Measurements from ENCODE around the gene BRAP. TPM values are rescaled to one million over a fixed set of nuclear protein-coding genes. Genes with fewer than 3 reads are reported as not detected.
A peak's percentile ranks its signal among the peaks of the same experiment; 100 is the strongest.
"Not testable (repeated sequence)": the region's sequence is repeated elsewhere in the genome, so short reads cannot be mapped to it uniquely, and the experiment has no call there.

The BRAP gene
- total RNA-seq, 1 donor from 2014 or later, result 20.0 TPM

DNA sequence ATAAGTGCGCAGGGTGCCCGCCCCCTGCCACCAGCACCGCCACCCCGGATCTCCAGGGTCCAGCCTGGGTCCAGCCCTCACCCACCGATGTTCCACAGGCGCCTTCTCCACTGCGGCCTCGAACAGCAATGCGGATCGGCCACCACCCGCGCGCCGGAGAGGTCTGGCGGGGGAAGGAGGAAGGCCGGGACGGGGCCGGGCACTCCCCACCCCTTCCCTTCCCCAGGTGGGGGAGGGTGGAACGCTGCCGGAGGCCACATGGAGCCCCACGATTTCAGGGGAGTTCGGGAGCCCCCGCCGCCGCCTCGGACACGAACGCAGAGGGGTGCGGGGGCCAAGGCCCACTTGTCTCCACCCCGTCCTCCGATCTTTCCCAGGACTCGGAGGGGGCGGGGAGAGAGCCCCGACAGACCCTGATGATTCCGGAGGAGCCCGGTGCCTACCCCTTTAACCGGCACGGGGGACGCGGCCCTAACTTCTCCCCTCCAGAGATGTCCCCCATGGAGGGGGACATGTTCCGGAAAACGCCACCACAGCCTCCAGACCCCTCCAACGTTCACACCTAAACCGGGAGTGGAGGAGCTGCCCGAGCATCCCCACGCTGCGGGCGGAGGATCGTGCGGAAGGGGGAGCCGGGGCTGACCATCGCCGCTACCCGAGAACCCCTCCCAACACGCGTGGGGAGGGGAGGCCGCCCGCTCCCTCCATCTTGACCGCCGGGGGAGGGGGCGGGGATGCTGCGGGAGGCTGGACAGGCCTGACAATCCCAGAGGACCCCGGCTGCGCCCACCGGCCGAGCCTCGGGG lies 87.7 kb downstream of the BRAP start:
- Mint-ChIP-seq H3K27ac (ENCODE audit: unreplicated experiment) (peak overlapping the region; percentile 74), H3K4me1 (peaks cover 38% of the 10 kb centered on the region), H3K36me3 (ENCODE audit: low read depth) (no peaks in the 10 kb centered on the region), H3K4me3 (peak overlapping the region; percentile 100), H3K27me3 (ENCODE audit: low read depth) (peaks cover 3% of the 10 kb centered on the region), H3K9me3 (no peaks in the 10 kb centered on the region)
- TF ChIP-seq, protein P1, sequence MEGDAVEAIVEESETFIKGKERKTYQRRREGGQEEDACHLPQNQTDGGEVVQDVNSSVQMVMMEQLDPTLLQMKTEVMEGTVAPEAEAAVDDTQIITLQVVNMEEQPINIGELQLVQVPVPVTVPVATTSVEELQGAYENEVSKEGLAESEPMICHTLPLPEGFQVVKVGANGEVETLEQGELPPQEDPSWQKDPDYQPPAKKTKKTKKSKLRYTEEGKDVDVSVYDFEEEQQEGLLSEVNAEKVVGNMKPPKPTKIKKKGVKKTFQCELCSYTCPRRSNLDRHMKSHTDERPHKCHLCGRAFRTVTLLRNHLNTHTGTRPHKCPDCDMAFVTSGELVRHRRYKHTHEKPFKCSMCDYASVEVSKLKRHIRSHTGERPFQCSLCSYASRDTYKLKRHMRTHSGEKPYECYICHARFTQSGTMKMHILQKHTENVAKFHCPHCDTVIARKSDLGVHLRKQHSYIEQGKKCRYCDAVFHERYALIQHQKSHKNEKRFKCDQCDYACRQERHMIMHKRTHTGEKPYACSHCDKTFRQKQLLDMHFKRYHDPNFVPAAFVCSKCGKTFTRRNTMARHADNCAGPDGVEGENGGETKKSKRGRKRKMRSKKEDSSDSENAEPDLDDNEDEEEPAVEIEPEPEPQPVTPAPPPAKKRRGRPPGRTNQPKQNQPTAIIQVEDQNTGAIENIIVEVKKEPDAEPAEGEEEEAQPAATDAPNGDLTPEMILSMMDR (conservative IDR thresholded peaks at IDR 0.05), result no peak
- DNase-seq (ENCODE audit: low read depth, low spot score), result peak; percentile 37

- H3K27ac Mint-ChIP-seq (ENCODE audit: unreplicated experiment), result peak overlapping the region; percentile 74
- peaks cover 38% of the 10 kb centered on the region for H3K4me1 Mint-ChIP-seq
- H3K9me3 Mint-ChIP-seq, result no peaks in the 10 kb centered on the region
- DNase-seq (ENCODE audit: low read depth, low spot score), result peak; percentile 36
- no peaks in the 10 kb centered on the region for H3K36me3 Mint-ChIP-seq (ENCODE audit: low read depth)
- peaks cover 3% of the 10 kb centered on the region for H3K27me3 Mint-ChIP-seq (ENCODE audit: low read depth)
- H3K4me3 Mint-ChIP-seq, result peak overlapping the region; percentile 100
- TF ChIP-seq, protein P1 (conservative IDR thresholded peaks at IDR 0.05), result no peak
Observed at GRCh38 chr12:111596985-111597830, 88.5 kb downstream of the BRAP start.

DNA sequence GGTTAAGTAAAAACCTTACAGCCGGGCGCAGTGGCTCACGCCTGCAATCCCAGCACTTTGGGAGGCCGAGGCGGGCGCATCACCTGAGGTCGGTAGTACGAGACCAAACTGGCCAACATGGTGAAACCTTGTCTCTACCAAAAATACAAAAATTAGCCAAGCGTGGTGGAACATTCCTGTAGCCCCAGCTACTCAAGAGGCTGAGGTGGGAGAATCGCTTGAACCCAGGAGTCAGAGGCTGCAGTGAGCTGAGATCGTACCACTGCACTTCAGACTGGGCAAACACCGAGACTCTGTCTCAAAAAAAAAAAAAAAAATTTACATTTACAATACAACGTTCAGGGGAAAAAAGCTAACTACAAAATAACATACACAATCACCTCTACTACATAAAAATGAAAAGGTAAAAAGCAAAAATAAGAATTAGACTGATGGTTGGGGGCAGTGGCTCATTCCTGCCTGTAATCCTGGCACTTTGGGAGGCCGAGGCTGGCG lies 90.4 kb downstream of the BRAP start:
- H3K4me3 Mint-ChIP-seq, result peak overlapping the region; percentile 79
- not testable (repeated sequence) for H3K27ac Mint-ChIP-seq (ENCODE audit: unreplicated experiment); DNase-seq (ENCODE audit: low read depth, low spot score); H3K36me3 Mint-ChIP-seq (ENCODE audit: low read depth); H3K9me3 Mint-ChIP-seq; H3K27me3 Mint-ChIP-seq (ENCODE audit: low read depth)
- H3K4me1 Mint-ChIP-seq, result peaks cover 37% of the 10 kb centered on the region

Other genes with a start within 250 kb of the BRAP start
- 69.2 and 71.0 TPM in 2 replicates for gene ATXN2, start 86.6 kb downstream of the BRAP start, total RNA-seq
- gene ACAD10, start 97 bp upstream of the BRAP start, total RNA-seq, result 38.6 and 44.0 TPM in 2 replicates
- 62.8 and 65.9 TPM in 2 replicates for gene ALDH2, start 81.0 kb upstream of the BRAP start, total RNA-seq
- 81.6 and 83.1 TPM in 2 replicates for gene MAPKAPK5, start 156.3 kb upstream of the BRAP start, total RNA-seq

Data from neural crest cell (in vitro differentiated cells).